Mucosa of rectum (tissue), 2 donors: ENCODE results near the gene SLX1B.
"Not testable (repeated sequence)": the region's sequence is repeated elsewhere in the genome, so short reads cannot be mapped to it uniquely, and the experiment has no call there.

Experiments
- H3K27ac ChIP-seq, 2 donors: one replicate each; pipeline ENCODE4 v1.7.0; 2013; ENCODE audit warnings: inconsistent platforms in 2 of 2, low read depth in 2 of 2, low read length in 2 of 2
- H3K27me3 ChIP-seq, 2 donors: one replicate each; pipeline ENCODE4 v1.7.0; 2013; ENCODE audit warnings: low read length in 2 of 2; ENCODE audit not compliant: control insufficient read depth in 2 of 2, insufficient read depth in 2 of 2
- H3K36me3 ChIP-seq, 2 donors: one replicate each; pipeline ENCODE4 v1.7.0; 2013; ENCODE audit warnings: low read length in 2 of 2; ENCODE audit not compliant: control insufficient read depth in 2 of 2, insufficient read depth in 2 of 2
- H3K4me1 ChIP-seq, 2 donors: one replicate each; pipeline ENCODE4 v1.7.0; 2013; ENCODE audit warnings: low read length in 2 of 2, mild to moderate bottlenecking in 1 of 2; ENCODE audit not compliant: control insufficient read depth in 2 of 2, insufficient read depth in 2 of 2
- H3K4me3 ChIP-seq, 2 donors: one replicate each; pipeline ENCODE4 v1.7.0; 2013; ENCODE audit warnings: low read length in 2 of 2
- H3K9ac ChIP-seq, 2 donors: one replicate each; pipeline ENCODE4 v1.7.0; 2013; ENCODE audit warnings: low read length in 2 of 2, low read depth in 1 of 2, mild to moderate bottlenecking in 1 of 2
- H3K9me3 ChIP-seq, 2 donors: one replicate each; pipeline ENCODE4 v1.7.0; 2013; ENCODE audit warnings: low read length in 2 of 2; ENCODE audit not compliant: control insufficient read depth in 2 of 2
- donor health status: healthy.
- donor health status: Normal muscosa, but diverticular disease.

The SLX1B gene

DNA sequence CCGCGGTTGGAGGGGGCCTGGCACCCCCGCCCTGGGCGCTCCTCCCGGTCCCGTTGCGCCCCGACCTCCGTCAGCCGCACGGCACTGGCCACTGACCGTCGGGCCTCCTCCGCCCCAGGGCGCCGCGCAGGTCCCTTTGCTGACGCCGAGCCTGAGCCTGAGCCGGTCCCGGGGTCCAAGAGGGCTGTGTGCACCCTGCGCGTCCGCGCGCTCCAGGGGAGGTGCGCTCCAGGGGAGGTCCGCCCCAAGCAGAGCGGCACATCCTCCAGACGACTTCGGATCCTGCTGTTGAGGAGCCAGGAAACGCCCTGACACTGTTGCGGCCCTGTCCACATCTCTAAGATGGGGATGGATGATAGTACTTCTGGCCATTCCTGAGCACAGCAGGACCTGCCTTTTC, 12.6 kb downstream of the SLX1B start:
- not testable (repeated sequence) for H3K27me3 ChIP-seq, H3K36me3 ChIP-seq, H3K4me1 ChIP-seq, H3K9me3 ChIP-seq, H3K4me3 ChIP-seq, H3K27ac ChIP-seq, H3K9ac ChIP-seq

DNA sequence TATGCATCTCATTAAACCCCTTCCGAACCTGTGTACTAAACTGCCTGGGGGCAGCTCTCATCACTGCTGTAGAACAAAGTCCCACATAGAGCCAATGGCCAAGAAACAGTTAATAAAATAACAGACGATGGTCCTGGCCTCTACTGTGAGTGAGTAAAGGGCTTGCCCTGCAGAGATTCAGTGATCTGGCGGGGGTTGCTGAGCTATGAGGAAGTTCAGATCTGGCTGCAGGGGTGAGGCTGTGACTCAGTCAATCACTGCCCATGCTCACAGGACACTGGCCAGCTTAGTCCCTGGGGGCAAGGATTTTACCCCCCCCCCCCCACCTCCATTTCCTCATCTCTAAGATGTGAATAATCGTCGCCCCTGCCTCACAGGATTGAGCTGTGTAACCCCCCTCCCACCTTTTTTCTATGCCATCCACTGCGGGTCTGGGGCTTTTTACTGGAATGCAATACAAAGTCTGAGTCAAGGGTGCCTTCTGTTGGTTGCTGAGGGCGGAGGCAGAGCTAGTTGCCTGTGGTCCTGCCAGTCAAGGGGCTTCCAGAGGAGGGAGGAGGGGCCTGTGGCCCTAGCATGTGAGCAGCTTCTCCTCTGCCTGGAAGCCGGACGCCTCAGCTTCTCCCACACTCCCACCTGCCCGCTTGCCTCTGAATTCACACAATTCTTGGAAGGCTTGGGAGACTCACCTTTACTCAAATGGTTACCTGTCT, 13.5 kb downstream of the SLX1B start:
- H3K4me1 ChIP-seq, H3K9me3 ChIP-seq, H3K4me3 ChIP-seq, H3K36me3 ChIP-seq, H3K27me3 ChIP-seq, H3K27ac ChIP-seq, H3K9ac ChIP-seq: not testable (repeated sequence)

DNA sequence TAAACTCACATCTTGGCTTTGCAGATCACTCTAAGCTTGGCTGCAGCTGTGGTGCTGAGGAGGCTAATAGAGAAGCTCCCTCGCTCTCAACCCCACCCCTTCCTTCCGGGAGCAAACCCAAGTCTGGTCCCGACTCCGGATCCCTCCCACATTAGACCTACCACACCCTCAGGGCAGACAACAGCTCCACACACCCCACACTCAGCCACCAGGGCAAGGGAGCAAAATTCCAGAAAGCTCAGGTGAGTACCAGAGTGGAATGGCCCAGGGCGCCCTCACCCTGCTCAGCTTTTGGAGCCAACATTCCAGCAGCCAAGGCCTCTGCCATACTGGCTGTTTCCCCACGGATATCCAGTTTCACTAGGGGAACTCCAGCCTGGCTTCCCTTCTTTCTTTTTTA, 15.3 kb downstream of the SLX1B start:
- not testable (repeated sequence) for H3K4me3 ChIP-seq, H3K4me1 ChIP-seq, H3K36me3 ChIP-seq, H3K27me3 ChIP-seq, H3K27ac ChIP-seq, H3K9ac ChIP-seq, H3K9me3 ChIP-seq

DNA sequence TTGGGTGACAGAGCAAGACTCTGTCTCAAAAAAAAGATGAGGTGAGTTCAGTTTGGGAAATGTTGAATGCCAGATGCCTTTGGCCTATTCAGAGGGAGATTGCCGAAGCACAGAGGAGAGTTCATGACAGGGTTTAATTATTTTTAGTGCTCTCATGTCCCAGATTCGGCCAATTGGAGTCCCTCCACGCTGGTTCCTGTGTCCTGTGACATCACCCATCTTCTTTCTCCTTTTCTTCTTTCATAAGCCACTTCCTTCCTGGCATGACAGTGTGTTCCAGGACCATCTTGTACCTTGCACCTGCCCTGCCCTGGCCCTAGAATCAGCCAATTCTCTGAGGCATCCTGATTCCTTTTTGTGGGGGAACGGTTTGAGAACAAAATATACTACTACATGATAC, 17.7 kb downstream of the SLX1B start:
- H3K9me3 ChIP-seq, H3K27me3 ChIP-seq, H3K4me3 ChIP-seq, H3K9ac ChIP-seq, H3K36me3 ChIP-seq, H3K27ac ChIP-seq, H3K4me1 ChIP-seq: not testable (repeated sequence)

DNA sequence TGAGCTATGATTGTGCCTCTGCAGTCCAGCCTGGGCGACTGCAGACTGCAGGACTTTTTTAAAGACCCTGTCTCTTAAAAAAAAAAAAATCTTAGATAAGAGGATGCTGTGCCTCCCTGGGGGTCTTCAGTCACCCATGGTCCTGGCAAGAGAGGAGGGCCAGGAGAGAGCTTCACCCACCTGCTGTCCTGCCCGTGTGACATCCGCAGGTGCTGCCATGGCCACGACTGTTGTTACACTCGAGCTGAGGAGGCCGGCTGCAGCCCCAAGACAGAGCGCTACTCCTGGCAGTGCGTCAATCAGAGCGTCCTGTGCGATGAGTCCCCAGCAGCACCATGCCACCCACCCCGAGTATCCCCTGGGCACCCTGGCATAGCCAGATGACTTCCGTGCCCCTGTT, 27.9 kb downstream of the SLX1B start:
- H3K4me1 ChIP-seq, H3K9ac ChIP-seq, H3K27me3 ChIP-seq, H3K36me3 ChIP-seq, H3K27ac ChIP-seq, H3K9me3 ChIP-seq, H3K4me3 ChIP-seq: not testable (repeated sequence)

DNA sequence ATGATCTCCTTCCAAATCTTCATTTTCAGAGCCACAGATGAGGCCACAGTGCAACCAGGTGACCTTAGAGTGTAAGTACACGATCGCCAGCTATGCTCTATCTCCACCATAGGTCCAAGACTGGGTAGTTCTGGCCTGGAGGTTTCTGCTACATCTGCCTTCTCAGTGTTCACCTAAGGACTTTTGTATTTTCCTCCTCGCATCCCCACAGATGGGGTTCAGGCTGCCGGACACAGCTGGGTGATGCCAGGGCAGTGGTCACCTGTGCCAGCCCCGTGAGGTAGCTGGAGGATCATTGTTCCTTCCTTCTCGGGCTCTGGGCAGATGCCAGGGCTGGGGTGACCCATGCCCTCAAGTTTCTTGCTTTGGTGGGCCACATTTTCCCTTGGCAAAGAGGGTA, 52.0 kb downstream of the SLX1B start, which contains the start of gene NPIPB12:
TSS of gene NPIPB12 (minus strand) at position 101 of the 400 bp plus-strand sequence.
- not testable (repeated sequence) for H3K27me3 ChIP-seq, H3K4me1 ChIP-seq, H3K4me3 ChIP-seq, H3K9me3 ChIP-seq, H3K27ac ChIP-seq, H3K36me3 ChIP-seq, H3K9ac ChIP-seq
